SK-N-SH (cell line): ENCODE results near the gene WWP2. TPM values are rescaled to one million over a fixed set of nuclear protein-coding genes. Genes with fewer than 3 reads are reported as not detected.

Experiments used
- CTCF ChIA-PET: fragments of 300-600, 350-600 bp; formaldehyde crosslinking; extraction: SDS; loops from one replicate; lab custom pipeline; 2021; lab: Yijun Ruan, JAX
- POLR2A ChIA-PET: fragments of 350-600 bp; sonication (Branson Sonifier 250); formaldehyde crosslinking; extraction: SDS; loops from one replicate; lab custom pipeline; 2020; ENCODE audit warnings: antibody characterized with exemption, inconsistent platforms; lab: Yijun Ruan, JAX
- DNase-seq: peaks from one replicate; pipeline ENCODE4 v3.0.0; 2012
- H2AFZ ChIP-seq: fragments of 200-600 bp; sonication (generic); 2 replicates; pipeline ENCODE4 v1.8.1; 2016; ENCODE audit warnings: antibody characterized with exemption, mild to moderate bottlenecking, low read depth
- H3F3A ChIP-seq: fragments of 200-600 bp; sonication (generic); replicated peaks from 2 replicates; pipeline ENCODE3; 2016; ENCODE audit warnings: antibody characterized with exemption, mild to moderate bottlenecking; ENCODE audit not compliant: insufficient read depth
- H3K27ac ChIP-seq, 2 experiments: fragments of 200-500 bp in 1 of 2; fragments of 200-600 bp in 1 of 2; sonication (Bioruptor generic) in 1 of 2; sonication (generic), shearing (Covaris generic) in 1 of 2; 2 replicates each; pipeline versions ENCODE4 v1.5.1 to v1.6.1; 2014 to 2016; ENCODE audit warnings: low read depth in 2 of 2, inconsistent platforms in 1 of 2, low read length in 1 of 2, mild to moderate bottlenecking in 1 of 2, mixed read lengths in 1 of 2
- H3K27me3 ChIP-seq: fragments of 200-600 bp; sonication (generic), shearing (Covaris generic); 2 replicates; pipeline ENCODE4 v1.6.1; 2016; ENCODE audit warnings: mixed run types; ENCODE audit not compliant: insufficient read depth
- H3K36me3 ChIP-seq, 2 experiments: fragments of 200-500 bp in 1 of 2; fragments of 200-600 bp in 1 of 2; sonication (Bioruptor generic) in 1 of 2; sonication (generic) in 1 of 2; replicated peaks in 1 of 2; 2 replicates each; pipeline versions ENCODE3 to v1.5.1; 2014 to 2016; ENCODE audit warnings: low read length in 1 of 2, mild to moderate bottlenecking in 1 of 2; ENCODE audit not compliant: insufficient read depth in 2 of 2, control insufficient read depth in 1 of 2
- H3K4me1 ChIP-seq, 2 experiments: fragments of 200-500 bp in 1 of 2; fragments of 200-600 bp in 1 of 2; sonication (Bioruptor generic) in 1 of 2; sonication (generic), shearing (Covaris generic) in 1 of 2; 2 replicates each; pipeline versions ENCODE4 v1.5.1 to v1.6.1; 2014 to 2016; ENCODE audit warnings: low read depth in 1 of 2, low read length in 1 of 2, mixed run types in 1 of 2; ENCODE audit not compliant: insufficient read depth in 2 of 2, control insufficient read depth in 1 of 2
- H3K4me2 ChIP-seq: fragments of 200-600 bp; sonication (generic), shearing (Covaris generic); 2 replicates; pipeline ENCODE4 v1.6.1; 2017; ENCODE audit warnings: mixed run types
- H3K4me3 ChIP-seq, 2 experiments: fragments of 200-500 bp in 1 of 2; fragments of 200-600 bp in 1 of 2; sonication (Bioruptor generic) in 1 of 2; sonication (generic), shearing (Covaris generic) in 1 of 2; 2 replicates each; pipeline versions ENCODE4 v1.5.1 to v1.8.1; 2014 to 2016; ENCODE audit warnings: low read depth in 2 of 2, inconsistent platforms in 1 of 2, low read length in 1 of 2, mild to moderate bottlenecking in 1 of 2, mixed read lengths in 1 of 2, moderate library complexity in 1 of 2
- H3K79me2 ChIP-seq: fragments of 200-600 bp; sonication (generic); 2 replicates; pipeline ENCODE4 v1.8.1; 2017; ENCODE audit warnings: mild to moderate bottlenecking; ENCODE audit not compliant: insufficient read depth
- H3K9ac ChIP-seq: fragments of 200-600 bp; sonication (generic); 2 replicates; pipeline ENCODE4 v1.6.1; 2017; ENCODE audit warnings: mixed run types
- H3K9me2 ChIP-seq: fragments of 200-600 bp; sonication (generic); 2 replicates; pipeline ENCODE4 v1.6.1; 2017; ENCODE audit warnings: mixed run types
- H3K9me3 ChIP-seq: fragments of 200-600 bp; sonication (generic); 2 replicates; pipeline ENCODE4 v1.6.1; 2017; ENCODE audit warnings: mixed run types, mild to moderate bottlenecking, moderate library complexity
- H4K20me1 ChIP-seq: fragments of 200-600 bp; sonication (generic); 2 replicates; pipeline ENCODE4 v1.6.1; 2017; ENCODE audit warnings: mild to moderate bottlenecking, mixed run types; ENCODE audit not compliant: insufficient read depth
- CHD2 ChIP-seq: fragments of 150-350 bp; IDR thresholded peaks from 2 replicates; pipeline ENCODE4 v1.6.1; 2018; ENCODE audit warnings: low read length; ENCODE audit not compliant: partially characterized antibody
- ELF1 ChIP-seq: IDR thresholded peaks from 2 replicates; pipeline ENCODE4 v1.4.0; 2012
- EP300 ChIP-seq, 2 experiments: IDR thresholded peaks; 2 replicates each; pipeline versions ENCODE4 v1.4.0 to v1.6.1; 2012; ENCODE audit warnings: borderline replicate concordance in 1 of 2, low read depth in 1 of 2, low read length in 1 of 2
- EZH2phosphoT487 ChIP-seq: fragments of 200-600 bp; sonication (generic); IDR thresholded peaks from 2 replicates; pipeline ENCODE4 v1.6.1; 2017; ENCODE audit warnings: low read depth, mixed run types, mild to moderate bottlenecking, antibody characterized with exemption, moderate library complexity, borderline replicate concordance
- FOSL2 ChIP-seq: IDR thresholded peaks from 2 replicates; pipeline ENCODE4 v1.4.0; 2012; ENCODE audit warnings: low read depth, mild to moderate bottlenecking, moderate library complexity, borderline replicate concordance
- FOXJ3 ChIP-seq: sonication (generic); formaldehyde crosslinking; IDR thresholded peaks from 2 replicates; pipeline ENCODE4 v1.5.1; 2020; ENCODE audit warnings: mild to moderate bottlenecking, missing genetic modification reagents
- GABPA ChIP-seq: IDR thresholded peaks from 2 replicates; pipeline ENCODE4 v1.4.0; 2012; ENCODE audit warnings: low read depth, mild to moderate bottlenecking
- GATA2 ChIP-seq: sonication (generic); formaldehyde crosslinking; IDR thresholded peaks from 2 replicates; pipeline ENCODE4 v1.5.0; 2020; ENCODE audit warnings: mild to moderate bottlenecking, missing genetic modification reagents
- MEF2A ChIP-seq: IDR thresholded peaks from 2 replicates; pipeline ENCODE4 v1.4.0; 2012; ENCODE audit warnings: low read depth, borderline replicate concordance
- MXI1 ChIP-seq: IDR thresholded peaks from 2 replicates; pipeline ENCODE4 v1.6.1; 2012; ENCODE audit warnings: mild to moderate bottlenecking, low read depth, low read length, improper control_type of control experiment
- RAD21 ChIP-seq: IDR thresholded peaks from 2 replicates; pipeline ENCODE4 v1.6.1; 2012; ENCODE audit warnings: mild to moderate bottlenecking, low read length
- RCOR1 ChIP-seq: fragments of 150-350 bp; IDR thresholded peaks from 2 replicates; pipeline ENCODE4 v1.6.1; 2017; ENCODE audit warnings: antibody characterized with exemption, low read length
- RXRA ChIP-seq: IDR thresholded peaks from 2 replicates; pipeline ENCODE4 v1.4.0; 2012; ENCODE audit warnings: low read depth, mild to moderate bottlenecking, borderline replicate concordance
- SMC3 ChIP-seq: IDR thresholded peaks from 2 replicates; pipeline ENCODE4 v1.6.1; 2012; ENCODE audit warnings: low read depth, low read length, improper control_type of control experiment
- TCF12 ChIP-seq: IDR thresholded peaks from 2 replicates; pipeline ENCODE4 v1.4.0; 2012
- WGBS: methylation state at CpG from one replicate; pipeline ENCODE4 v1.1.6; 2017; ENCODE audit warnings: low lambda C conversion rate; 5-methylcytosine and 5-hydroxymethylcytosine counted together
- polyA plus RNA-seq, 3 experiments: library from polyadenylated mRNA; depleted of rRNA; stranded (reverse); fragments of >200 nt; gene quantifications; 2 replicates each; pipeline ENCODE4 v1.2.3, GENCODE V29; 2012
- TF ChIP-seq, protein P1 (sequence below): fragments of 200-600 bp; sonication (generic); IDR thresholded peaks from 2 replicates; pipeline ENCODE4 v1.6.1; 2017; ENCODE audit warnings: antibody characterized with exemption, mild to moderate bottlenecking, moderate library complexity
- TF ChIP-seq, protein P2 (sequence below): IDR thresholded peaks from 2 replicates; pipeline ENCODE4 v1.4.0; 2012; ENCODE audit warnings: low read depth

Gene WWP2
- polyA plus RNA-seq, 1 of the 3 experiments (the other 2 are of a cell fraction), result 13.3 TPM

DNA sequence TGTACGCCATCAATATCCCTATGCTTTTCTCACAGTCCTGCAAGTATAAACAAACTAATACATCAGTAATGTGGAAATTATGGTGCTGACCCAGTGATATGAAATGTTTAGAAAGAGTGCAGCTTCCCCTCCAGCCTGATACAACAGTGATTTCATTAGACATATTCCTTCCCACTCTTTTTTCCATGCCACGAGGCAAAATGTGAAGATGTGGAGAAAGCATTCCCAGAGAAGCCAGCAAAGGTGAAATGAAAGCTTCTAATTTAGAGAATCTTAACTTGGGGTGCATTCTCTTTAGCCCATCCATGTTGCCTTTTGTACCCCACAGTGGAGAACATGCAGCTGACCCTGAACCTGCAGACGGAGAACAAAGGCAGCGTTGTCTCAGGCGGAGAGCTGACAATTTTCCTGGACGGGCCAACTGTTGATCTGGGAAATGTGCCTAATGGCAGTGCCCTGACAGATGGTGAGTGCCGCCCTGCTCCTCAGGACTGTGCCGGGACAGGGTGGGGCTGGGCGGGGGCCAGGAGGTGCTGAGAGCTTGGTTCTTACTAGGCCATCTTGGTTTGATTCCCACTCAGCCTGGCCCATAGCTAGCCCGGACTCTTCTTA, 77.8 kb downstream of the WWP2 start:
- H3K79me2 ChIP-seq, result no peaks in the 10 kb centered on the region
- TF ChIP-seq FOSL2 (no peak), EZH2phosphoT487 (no peak), TCF12 (no peak), GABPA (no peak), MXI1 (no peak)
- TF ChIP-seq, all 33 proteins: peak for 0
- no peak overlapping the region for H3K27ac ChIP-seq
- no peaks in the 10 kb centered on the region for H3K4me1 ChIP-seq
- WGBS, result 92% methylated on average over 9 of the region's 10 CpGs
- H3K27me3 ChIP-seq, result no peaks in the 10 kb centered on the region
- H3F3A ChIP-seq, result no peaks in the 10 kb centered on the region
- DNase-seq, result no peak
- no peak overlapping the region for H3K4me3 ChIP-seq
- H3K9me2 ChIP-seq, result no peaks in the 10 kb centered on the region
- H3K4me2 ChIP-seq, result no peak overlapping the region
- H3K9ac ChIP-seq, result no peak overlapping the region
- no peaks in the 10 kb centered on the region for H4K20me1 ChIP-seq
- no peaks in the 10 kb centered on the region for H3K9me3 ChIP-seq
- ChIA-PET CTCF (no interaction called here), POLR2A (no interaction called here)
- no peak overlapping the region for H2AFZ ChIP-seq
- H3K36me3 ChIP-seq, result peaks cover 0 to 2% of the 10 kb centered on the region in 2 experiments

DNA sequence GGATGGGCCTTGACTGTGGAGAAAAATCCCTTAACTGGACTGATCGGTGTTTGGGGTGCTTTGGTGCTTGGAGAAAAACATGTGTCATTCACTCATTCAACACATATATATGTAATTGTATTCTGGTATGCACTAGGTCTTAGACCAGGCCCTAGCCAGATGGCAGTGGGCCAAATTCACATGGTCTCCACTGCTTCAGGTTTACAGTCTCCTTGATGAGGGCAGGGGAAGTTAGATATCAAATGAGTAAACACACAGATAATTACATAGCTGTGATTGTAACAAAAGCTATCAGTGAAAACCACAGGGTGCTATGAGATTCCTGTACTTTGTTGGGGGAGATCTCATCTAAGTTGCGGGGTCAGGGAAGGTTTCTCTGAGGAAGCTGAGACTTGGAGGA, 78.8 kb downstream of the WWP2 start:
- H3K79me2 ChIP-seq, result no peaks in the 10 kb centered on the region
- H3F3A ChIP-seq, result no peaks in the 10 kb centered on the region
- no peak overlapping the region for H3K4me3 ChIP-seq
- whole genome bisulfite sequencing, result 94% methylated on average over 2 of the region's 2 CpGs
- H3K27ac ChIP-seq, result no peak overlapping the region
- H3K36me3 ChIP-seq, result peaks cover 0 to 2% of the 10 kb centered on the region in 2 experiments
- no peaks in the 10 kb centered on the region for H4K20me1 ChIP-seq
- DNase-seq, result no peak
- no peaks in the 10 kb centered on the region for H3K9me2 ChIP-seq
- ChIA-PET POLR2A (no interaction called here), CTCF (interaction anchor here (0.9 kb wide), 1 partner anchor 96 kb away, joined by 3 read pairs; no protein-coding TSS in a partner anchor)
- no peak overlapping the region for H3K4me2 ChIP-seq
- TF ChIP-seq SMC3 (no peak), FOXJ3 (CRISPR knock-in tag) (no peak), EP300 (IDR thresholded peaks at IDR 0.05; ENCODE audit: borderline replicate concordance in 1 of 2, low read depth in 1 of 2, low read length in 1 of 2) (no peak), CHD2 (no peak), RXRA (no peak), ELF1 (no peak), GATA2 (no peak), RCOR1 (no peak), FOSL2 (no peak), RAD21 (no peak), EZH2phosphoT487 (no peak), MEF2A (no peak)
- TF ChIP-seq, protein P1, sequence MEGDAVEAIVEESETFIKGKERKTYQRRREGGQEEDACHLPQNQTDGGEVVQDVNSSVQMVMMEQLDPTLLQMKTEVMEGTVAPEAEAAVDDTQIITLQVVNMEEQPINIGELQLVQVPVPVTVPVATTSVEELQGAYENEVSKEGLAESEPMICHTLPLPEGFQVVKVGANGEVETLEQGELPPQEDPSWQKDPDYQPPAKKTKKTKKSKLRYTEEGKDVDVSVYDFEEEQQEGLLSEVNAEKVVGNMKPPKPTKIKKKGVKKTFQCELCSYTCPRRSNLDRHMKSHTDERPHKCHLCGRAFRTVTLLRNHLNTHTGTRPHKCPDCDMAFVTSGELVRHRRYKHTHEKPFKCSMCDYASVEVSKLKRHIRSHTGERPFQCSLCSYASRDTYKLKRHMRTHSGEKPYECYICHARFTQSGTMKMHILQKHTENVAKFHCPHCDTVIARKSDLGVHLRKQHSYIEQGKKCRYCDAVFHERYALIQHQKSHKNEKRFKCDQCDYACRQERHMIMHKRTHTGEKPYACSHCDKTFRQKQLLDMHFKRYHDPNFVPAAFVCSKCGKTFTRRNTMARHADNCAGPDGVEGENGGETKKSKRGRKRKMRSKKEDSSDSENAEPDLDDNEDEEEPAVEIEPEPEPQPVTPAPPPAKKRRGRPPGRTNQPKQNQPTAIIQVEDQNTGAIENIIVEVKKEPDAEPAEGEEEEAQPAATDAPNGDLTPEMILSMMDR, result no peak
- TF ChIP-seq, protein P2, sequence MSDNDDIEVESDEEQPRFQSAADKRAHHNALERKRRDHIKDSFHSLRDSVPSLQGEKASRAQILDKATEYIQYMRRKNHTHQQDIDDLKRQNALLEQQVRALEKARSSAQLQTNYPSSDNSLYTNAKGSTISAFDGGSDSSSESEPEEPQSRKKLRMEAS, result no peak
- no peaks in the 10 kb centered on the region for H3K27me3 ChIP-seq
- no peak overlapping the region for H2AFZ ChIP-seq
- H3K4me1 ChIP-seq, result no peaks in the 10 kb centered on the region
- H3K9ac ChIP-seq, result no peak overlapping the region
- H3K9me3 ChIP-seq, result no peaks in the 10 kb centered on the region
